GM12878 (cell line): ENCODE measurements around the gene MUC20. TPM values are rescaled to one million over a fixed set of nuclear protein-coding genes. Genes with fewer than 3 reads are reported as not detected.

Source experiments
- ATAC-seq: fragments of 200-7000 bp; cut with Tn5 transposase; 3 replicates; pipeline ENCODE4 v1.9.1; 2020; ENCODE audit warnings: mild to moderate bottlenecking, moderate library complexity
- BruUV-seq: library from RNA; stranded (reverse); fragments of 400-500 nt; replicated peaks from 2 replicates; lab custom pipeline; 2021; lab: Mats Ljungman, UMichigan
- CTCF ChIA-PET: fragments of 300-600 bp; sonication (Branson Sonifier 250); formaldehyde crosslinking; extraction: SDS; loops from one replicate; lab custom pipeline; 2021; ENCODE audit warnings: inconsistent platforms; lab: Yijun Ruan, JAX
- POLR2A ChIA-PET: fragments of 350-600 bp; formaldehyde crosslinking; extraction: SDS; loops from one replicate; lab custom pipeline; 2021; ENCODE audit warnings: inconsistent platforms; lab: Charles Lee
- RAD21 ChIA-PET: fragments of 300-600 bp; sonication (Branson Sonifier 250); formaldehyde crosslinking; loops from one replicate; lab custom pipeline; 2023; ENCODE audit warnings: antibody characterized with exemption; ENCODE audit not compliant: unreplicated experiment; lab: Charles Lee
- SMC1A ChIA-PET: fragments of 300-600 bp; sonication (Branson Sonifier 250); formaldehyde crosslinking; loops from one replicate; lab custom pipeline; 2023; ENCODE audit not compliant: unreplicated experiment, uncharacterized antibody; lab: Charles Lee
- DNase-seq: peaks from one replicate; pipeline ENCODE4 v3.0.0-alpha.2; 2011; ENCODE audit warnings: low read depth, low spot score
- FAIRE-seq: peaks from 3 replicates; lab custom pipeline; 2011; peaks lifted over from hg19 to GRCh38; lab: Jason Lieb, UNC
- H2AFZ ChIP-seq: 2 replicates; pipeline ENCODE4 v1.6.0; 2011; ENCODE audit warnings: low read depth, low read length, control low read depth; ENCODE audit not compliant: control insufficient read depth
- H3K27ac ChIP-seq: 2 replicates; pipeline ENCODE4 v1.5.1; 2011; ENCODE audit warnings: control low read depth; ENCODE audit not compliant: control insufficient read depth, insufficient read depth
- H3K27me3 ChIP-seq, 2 experiments: replicated peaks in 1 of 2; 2 replicates each; pipeline versions ENCODE4 v1.6.0 to v1.6.1; 2011; ENCODE audit warnings: low read length in 1 of 2; ENCODE audit not compliant: control insufficient read depth in 2 of 2, insufficient read depth in 2 of 2
- H3K36me3 ChIP-seq, 2 experiments: 2 replicates each; pipeline ENCODE4 v1.5.1; 2011; ENCODE audit warnings: low read length in 1 of 2; ENCODE audit not compliant: control insufficient read depth in 2 of 2, insufficient read depth in 2 of 2
- H3K4me1 ChIP-seq: 2 replicates; pipeline ENCODE4 v1.6.1; 2011; ENCODE audit warnings: mild to moderate bottlenecking, low read length, moderate library complexity, mixed read lengths; ENCODE audit not compliant: control insufficient read depth, insufficient read depth
- H3K4me2 ChIP-seq: 2 replicates; pipeline ENCODE4 v1.6.0; 2011; ENCODE audit warnings: control low read depth; ENCODE audit not compliant: control insufficient read depth, insufficient read depth
- H3K4me3 ChIP-seq: fragments of 200-600 bp; sonication (generic); 2 replicates; pipeline ENCODE4 v1.5.1; 2016
- H3K79me2 ChIP-seq: 2 replicates; pipeline ENCODE4 v1.6.0; 2011; ENCODE audit warnings: low read length; ENCODE audit not compliant: control insufficient read depth, insufficient read depth
- H3K9ac ChIP-seq: 2 replicates; pipeline ENCODE4 v1.8.0; 2011; ENCODE audit warnings: low read length, control low read depth, mixed read lengths; ENCODE audit not compliant: control insufficient read depth, insufficient read depth
- H3K9me3 ChIP-seq: replicated peaks from 3 replicates; pipeline ENCODE4 v1.5.1; 2011; ENCODE audit warnings: mild to moderate bottlenecking, low read length; ENCODE audit not compliant: control insufficient read depth, insufficient read depth
- H4K20me1 ChIP-seq: 2 replicates; pipeline ENCODE4 v1.6.0; 2011; ENCODE audit not compliant: control insufficient read depth, insufficient read depth
- CBX3 ChIP-seq: fragments of 200-600 bp; sonication (generic); IDR thresholded peaks from 2 replicates; pipeline ENCODE4 v1.6.1; 2016; ENCODE audit warnings: low read depth, borderline replicate concordance
- CBX5 ChIP-seq: sonication (generic); IDR thresholded peaks from 2 replicates; pipeline ENCODE4 v1.6.1; 2016; ENCODE audit warnings: low read depth, moderate library complexity, mild to moderate bottlenecking, inconsistent platforms
- EP300 ChIP-seq, 2 experiments: fragments of 150-350 bp in 1 of 2; IDR thresholded peaks; 2 replicates each; pipeline ENCODE4 v1.6.1; 2011 to 2012; ENCODE audit warnings: low read depth in 2 of 2, low read length in 2 of 2, borderline replicate concordance in 1 of 2, improper control_type of control experiment in 1 of 2, inconsistent platforms in 1 of 2; ENCODE audit not compliant: control insufficient read depth in 1 of 2
- FOS ChIP-seq: IDR thresholded peaks from 3 replicates; pipeline ENCODE4 v1.6.1; 2011; ENCODE audit warnings: borderline replicate concordance; ENCODE audit not compliant: insufficient read length; ENCODE audit errors: extremely low read depth
- MEF2A ChIP-seq: IDR thresholded peaks from 2 replicates; pipeline ENCODE4 v1.6.1; 2011; ENCODE audit warnings: low read depth, mild to moderate bottlenecking, low read length, moderate library complexity; ENCODE audit not compliant: insufficient read depth
- NRF1 ChIP-seq: conservative IDR thresholded peaks from 2 replicates; pipeline ENCODE4 v1.6.1; 2011; ENCODE audit warnings: mild to moderate bottlenecking, low read depth, low read length, improper control_type of control experiment
- RUNX3 ChIP-seq: IDR thresholded peaks from 2 replicates; pipeline ENCODE4 v1.6.1; 2012; ENCODE audit warnings: low read length, inconsistent platforms
- SIN3A ChIP-seq: IDR thresholded peaks from 2 replicates; pipeline ENCODE4 v1.6.1; 2012; ENCODE audit warnings: low read depth, low read length, improper control_type of control experiment
- SMAD1 ChIP-seq: fragments of 450-650 bp; IDR thresholded peaks from 2 replicates; pipeline ENCODE4 v1.6.1; 2018; ENCODE audit warnings: mild to moderate bottlenecking, low read depth; ENCODE audit not compliant: partially characterized antibody
- SREBF2 ChIP-seq: IDR thresholded peaks from 2 replicates; pipeline ENCODE4 v1.6.1; 2012; ENCODE audit warnings: mild to moderate bottlenecking, low read length
- SRF ChIP-seq, 2 experiments: IDR thresholded peaks; 2 replicates each; pipeline ENCODE4 v1.6.1; 2011; ENCODE audit warnings: low read depth in 2 of 2, low read length in 2 of 2, mild to moderate bottlenecking in 1 of 2, moderate library complexity in 1 of 2
- TCF7 ChIP-seq: IDR thresholded peaks from 2 replicates; pipeline ENCODE4 v1.6.1; 2014; ENCODE audit warnings: antibody characterized with exemption, borderline replicate concordance
- WGBS: methylation state at CpG from one replicate; pipeline ENCODE4 v1.1.6; 2016; ENCODE audit warnings: low lambda C conversion rate; ENCODE audit not compliant: insufficient replicate concordance, insufficient coverage; ENCODE audit errors: missing lambda C conversion rate; 5-methylcytosine and 5-hydroxymethylcytosine counted together
- in situ Hi-C: fragments of 300-500 bp; cut with MboI; formaldehyde crosslinking; loops from 9 replicates; pipeline ENCODE4 v1.14.3; 2018; ENCODE audit warnings: mixed read lengths
- intact Hi-C: fragments of 100-400 bp; cut with micrococcal nuclease; formaldehyde crosslinking; loops from one replicate; pipeline ENCODE4 v1.14.2; 2022; ENCODE audit not compliant: unreplicated experiment
- polyA plus RNA-seq, 11 experiments: library from polyadenylated mRNA; depleted of rRNA in 4 of 11; unstranded in 6 of 11; stranded (reverse) in 5 of 11; fragments of >200 nt; fragmentation: Nextera tagmentation in 4 of 11; fragmentation: Illumina TruSeq in 1 of 11; extraction: Ambion mirVana in 4 of 11; extraction: Trizol in 1 of 11; gene quantifications; 1 replicate in 1 of 11; 2 replicates in 10 of 11; pipeline versions ENCODE4 v1.2.1 to v1.2.3, GENCODE V29; 2011 to 2016; ENCODE audit warnings: inconsistent platforms in 2 of 11, missing spikeins in 2 of 11, low read depth in 1 of 11
- total RNA-seq, 4 experiments: library from RNA; depleted of rRNA in 3 of 4; stranded (reverse); fragments of >200 nt in 3 of 4; fragmentation: Illumina TruSeq in 1 of 4; extraction: Trizol in 1 of 4; gene quantifications; 2 replicates each; pipeline versions ENCODE4 v1.2.1 to v1.2.3, GENCODE V29; 2013 to 2021
- TF ChIP-seq, protein P1 (sequence below): fragments of 450-650 bp; formaldehyde crosslinking; IDR thresholded peaks from 2 replicates; pipeline ENCODE4 v1.4.0; 2020; ENCODE audit warnings: mild to moderate bottlenecking, moderate library complexity
- TF ChIP-seq, protein P2 (sequence below): IDR thresholded peaks from 2 replicates; pipeline ENCODE4 v1.6.1; 2012; ENCODE audit warnings: low read depth, low read length, improper control_type of control experiment
- TF ChIP-seq, protein P3 (sequence below): fragments of 450-650 bp; IDR thresholded peaks from 2 replicates; pipeline ENCODE4 v1.6.1; 2016; ENCODE audit warnings: mild to moderate bottlenecking, moderate library complexity, borderline replicate concordance

The MUC20 gene
- total and polyA plus RNA-seq, 10 of the 15 experiments (the other 5 are each of a cell fraction or from before 2014, with no cell fraction given), result 0.04 to 0.46 (median 0.17) TPM; not detected in 3

DNA sequence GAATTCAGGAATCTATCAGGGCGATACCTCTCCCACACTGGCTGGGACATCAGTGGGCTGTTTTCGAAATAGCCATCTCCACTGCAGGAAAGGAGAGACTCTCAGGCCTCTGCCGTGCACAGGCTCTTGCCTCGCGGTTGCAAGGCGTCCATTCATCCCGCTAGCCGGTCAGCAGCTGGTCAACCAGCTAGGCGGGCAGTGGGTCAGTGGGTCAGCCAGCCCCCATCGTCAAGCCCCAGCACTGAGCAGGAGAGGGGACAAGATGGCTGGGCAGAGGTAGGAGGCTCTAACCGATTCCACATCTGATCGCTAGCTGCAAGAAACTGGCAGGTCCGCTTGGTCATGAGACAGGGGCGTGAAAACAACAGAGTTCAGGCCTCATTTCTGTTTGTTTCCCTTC lies 45.9 kb downstream of the MUC20 start (continued):
- TF ChIP-seq RUNX3, result no peak
- no peak for TF ChIP-seq SMAD1
- TF ChIP-seq EP300 (IDR thresholded peaks at IDR 0.05; ENCODE audit: borderline replicate concordance in 1 of 2, control insufficient read depth in 1 of 2, low read depth in 2 of 2, low read length in 2 of 2), result no peak

DNA sequence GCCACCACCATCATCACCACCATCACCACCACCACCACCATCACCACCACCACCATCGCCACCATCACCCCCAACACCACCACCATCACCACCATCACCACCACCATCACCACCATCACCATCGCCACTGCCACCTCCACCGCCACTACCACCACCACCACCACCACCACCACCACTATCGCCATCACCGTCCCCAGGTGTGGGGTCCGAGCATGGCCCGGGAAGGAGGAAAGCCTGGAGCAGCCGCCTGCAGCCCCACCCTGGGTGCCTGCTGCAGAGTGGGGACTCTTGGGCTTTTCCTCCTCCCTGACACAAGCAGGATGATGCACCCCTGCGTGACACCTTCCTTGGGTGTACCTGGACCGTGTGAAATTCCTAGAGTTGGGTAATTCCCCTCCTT lies 47.0 kb downstream of the MUC20 start:
- intact Hi-C loops, result no loop called here
- no peak overlapping the region for H2AFZ ChIP-seq
- no TSS peak for BruUV-seq
- H3K4me3 ChIP-seq, result no peak overlapping the region
- no peak overlapping the region for H3K27ac ChIP-seq
- H3K36me3 ChIP-seq, result no peaks in the 10 kb centered on the region
- no peak overlapping the region for H3K9ac ChIP-seq
- H3K79me2 ChIP-seq, result no peaks in the 10 kb centered on the region
- ChIA-PET RAD21 (no interaction called here), POLR2A (no interaction called here), SMC1A (no interaction called here), CTCF (no interaction called here)
- H3K9me3 ChIP-seq, result no peaks in the 10 kb centered on the region; the same call in 2 of the 3 replicates
- ATAC-seq (no peak), DNase-seq (no peak), FAIRE-seq (no peak)
- no peak overlapping the region for H3K4me2 ChIP-seq
- in situ Hi-C loops, result no loop called here
- no peaks in the 10 kb centered on the region for H4K20me1 ChIP-seq
- WGBS, result 53% methylated on average over 8 of the region's 10 CpGs
- H3K27me3 ChIP-seq, result no peaks in the 10 kb centered on the region
- no peaks in the 10 kb centered on the region for H3K4me1 ChIP-seq
- TF ChIP-seq SIN3A (no peak), SREBF2 (no peak), CBX5 (no peak), FOS (no peak), SRF (IDR thresholded peaks at IDR 0.05; ENCODE audit: low read depth in 2 of 2, low read length in 2 of 2) (no peak), MEF2A (no peak), CBX3 (no peak), TCF7 (no peak), NRF1 (no peak)
- TF ChIP-seq, protein P1, sequence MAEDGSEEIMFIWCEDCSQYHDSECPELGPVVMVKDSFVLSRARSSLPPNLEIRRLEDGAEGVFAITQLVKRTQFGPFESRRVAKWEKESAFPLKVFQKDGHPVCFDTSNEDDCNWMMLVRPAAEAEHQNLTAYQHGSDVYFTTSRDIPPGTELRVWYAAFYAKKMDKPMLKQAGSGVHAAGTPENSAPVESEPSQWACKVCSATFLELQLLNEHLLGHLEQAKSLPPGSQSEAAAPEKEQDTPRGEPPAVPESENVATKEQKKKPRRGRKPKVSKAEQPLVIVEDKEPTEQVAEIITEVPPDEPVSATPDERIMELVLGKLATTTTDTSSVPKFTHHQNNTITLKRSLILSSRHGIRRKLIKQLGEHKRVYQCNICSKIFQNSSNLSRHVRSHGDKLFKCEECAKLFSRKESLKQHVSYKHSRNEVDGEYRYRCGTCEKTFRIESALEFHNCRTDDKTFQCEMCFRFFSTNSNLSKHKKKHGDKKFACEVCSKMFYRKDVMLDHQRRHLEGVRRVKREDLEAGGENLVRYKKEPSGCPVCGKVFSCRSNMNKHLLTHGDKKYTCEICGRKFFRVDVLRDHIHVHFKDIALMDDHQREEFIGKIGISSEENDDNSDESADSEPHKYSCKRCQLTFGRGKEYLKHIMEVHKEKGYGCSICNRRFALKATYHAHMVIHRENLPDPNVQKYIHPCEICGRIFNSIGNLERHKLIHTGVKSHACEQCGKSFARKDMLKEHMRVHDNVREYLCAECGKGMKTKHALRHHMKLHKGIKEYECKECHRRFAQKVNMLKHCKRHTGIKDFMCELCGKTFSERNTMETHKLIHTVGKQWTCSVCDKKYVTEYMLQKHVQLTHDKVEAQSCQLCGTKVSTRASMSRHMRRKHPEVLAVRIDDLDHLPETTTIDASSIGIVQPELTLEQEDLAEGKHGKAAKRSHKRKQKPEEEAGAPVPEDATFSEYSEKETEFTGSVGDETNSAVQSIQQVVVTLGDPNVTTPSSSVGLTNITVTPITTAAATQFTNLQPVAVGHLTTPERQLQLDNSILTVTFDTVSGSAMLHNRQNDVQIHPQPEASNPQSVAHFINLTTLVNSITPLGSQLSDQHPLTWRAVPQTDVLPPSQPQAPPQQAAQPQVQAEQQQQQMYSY (CRISPR knock-in tag), result no peak
- TF ChIP-seq, protein P2, sequence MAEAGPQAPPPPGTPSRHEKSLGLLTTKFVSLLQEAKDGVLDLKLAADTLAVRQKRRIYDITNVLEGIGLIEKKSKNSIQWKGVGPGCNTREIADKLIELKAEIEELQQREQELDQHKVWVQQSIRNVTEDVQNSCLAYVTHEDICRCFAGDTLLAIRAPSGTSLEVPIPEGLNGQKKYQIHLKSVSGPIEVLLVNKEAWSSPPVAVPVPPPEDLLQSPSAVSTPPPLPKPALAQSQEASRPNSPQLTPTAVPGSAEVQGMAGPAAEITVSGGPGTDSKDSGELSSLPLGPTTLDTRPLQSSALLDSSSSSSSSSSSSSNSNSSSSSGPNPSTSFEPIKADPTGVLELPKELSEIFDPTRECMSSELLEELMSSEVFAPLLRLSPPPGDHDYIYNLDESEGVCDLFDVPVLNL, result no peak
- TF ChIP-seq, protein P3, sequence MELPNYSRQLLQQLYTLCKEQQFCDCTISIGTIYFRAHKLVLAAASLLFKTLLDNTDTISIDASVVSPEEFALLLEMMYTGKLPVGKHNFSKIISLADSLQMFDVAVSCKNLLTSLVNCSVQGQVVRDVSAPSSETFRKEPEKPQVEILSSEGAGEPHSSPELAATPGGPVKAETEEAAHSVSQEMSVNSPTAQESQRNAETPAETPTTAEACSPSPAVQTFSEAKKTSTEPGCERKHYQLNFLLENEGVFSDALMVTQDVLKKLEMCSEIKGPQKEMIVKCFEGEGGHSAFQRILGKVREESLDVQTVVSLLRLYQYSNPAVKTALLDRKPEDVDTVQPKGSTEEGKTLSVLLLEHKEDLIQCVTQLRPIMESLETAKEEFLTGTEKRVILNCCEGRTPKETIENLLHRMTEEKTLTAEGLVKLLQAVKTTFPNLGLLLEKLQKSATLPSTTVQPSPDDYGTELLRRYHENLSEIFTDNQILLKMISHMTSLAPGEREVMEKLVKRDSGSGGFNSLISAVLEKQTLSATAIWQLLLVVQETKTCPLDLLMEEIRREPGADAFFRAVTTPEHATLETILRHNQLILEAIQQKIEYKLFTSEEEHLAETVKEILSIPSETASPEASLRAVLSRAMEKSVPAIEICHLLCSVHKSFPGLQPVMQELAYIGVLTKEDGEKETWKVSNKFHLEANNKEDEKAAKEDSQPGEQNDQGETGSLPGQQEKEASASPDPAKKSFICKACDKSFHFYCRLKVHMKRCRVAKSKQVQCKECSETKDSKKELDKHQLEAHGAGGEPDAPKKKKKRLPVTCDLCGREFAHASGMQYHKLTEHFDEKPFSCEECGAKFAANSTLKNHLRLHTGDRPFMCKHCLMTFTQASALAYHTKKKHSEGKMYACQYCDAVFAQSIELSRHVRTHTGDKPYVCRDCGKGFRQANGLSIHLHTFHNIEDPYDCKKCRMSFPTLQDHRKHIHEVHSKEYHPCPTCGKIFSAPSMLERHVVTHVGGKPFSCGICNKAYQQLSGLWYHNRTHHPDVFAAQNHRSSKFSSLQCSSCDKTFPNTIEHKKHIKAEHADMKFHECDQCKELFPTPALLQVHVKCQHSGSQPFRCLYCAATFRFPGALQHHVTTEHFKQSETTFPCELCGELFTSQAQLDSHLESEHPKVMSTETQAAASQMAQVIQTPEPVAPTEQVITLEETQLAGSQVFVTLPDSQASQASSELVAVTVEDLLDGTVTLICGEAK, result no peak
